ENCODE measurements around the gene HS6ST2.

DNA sequence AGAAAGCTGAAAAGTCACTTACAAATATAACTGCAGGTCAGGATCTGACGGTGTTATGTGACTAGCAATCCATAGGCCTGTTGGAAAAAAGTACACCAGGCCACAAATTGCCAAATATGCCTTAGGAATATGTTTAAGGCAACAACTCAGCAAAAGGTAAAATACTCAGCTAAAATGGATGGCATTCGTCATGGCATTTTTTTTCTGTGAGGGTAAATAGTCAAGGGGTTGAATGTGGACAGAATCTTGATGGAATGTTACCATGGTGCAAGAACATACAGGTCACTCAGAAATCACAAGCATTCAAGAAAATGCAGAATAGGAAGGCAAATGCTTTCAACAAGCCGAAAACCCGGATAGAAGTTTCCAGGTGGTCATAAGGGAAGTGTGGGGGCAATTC lies 347.9 kb downstream of the HS6ST2 start:
- no peak for TF ChIP-seq POLR2AphosphoS5 (IDR thresholded peaks at IDR 0.05; ENCODE audit: low read depth, low read length)
- TF ChIP-seq, protein P1, sequence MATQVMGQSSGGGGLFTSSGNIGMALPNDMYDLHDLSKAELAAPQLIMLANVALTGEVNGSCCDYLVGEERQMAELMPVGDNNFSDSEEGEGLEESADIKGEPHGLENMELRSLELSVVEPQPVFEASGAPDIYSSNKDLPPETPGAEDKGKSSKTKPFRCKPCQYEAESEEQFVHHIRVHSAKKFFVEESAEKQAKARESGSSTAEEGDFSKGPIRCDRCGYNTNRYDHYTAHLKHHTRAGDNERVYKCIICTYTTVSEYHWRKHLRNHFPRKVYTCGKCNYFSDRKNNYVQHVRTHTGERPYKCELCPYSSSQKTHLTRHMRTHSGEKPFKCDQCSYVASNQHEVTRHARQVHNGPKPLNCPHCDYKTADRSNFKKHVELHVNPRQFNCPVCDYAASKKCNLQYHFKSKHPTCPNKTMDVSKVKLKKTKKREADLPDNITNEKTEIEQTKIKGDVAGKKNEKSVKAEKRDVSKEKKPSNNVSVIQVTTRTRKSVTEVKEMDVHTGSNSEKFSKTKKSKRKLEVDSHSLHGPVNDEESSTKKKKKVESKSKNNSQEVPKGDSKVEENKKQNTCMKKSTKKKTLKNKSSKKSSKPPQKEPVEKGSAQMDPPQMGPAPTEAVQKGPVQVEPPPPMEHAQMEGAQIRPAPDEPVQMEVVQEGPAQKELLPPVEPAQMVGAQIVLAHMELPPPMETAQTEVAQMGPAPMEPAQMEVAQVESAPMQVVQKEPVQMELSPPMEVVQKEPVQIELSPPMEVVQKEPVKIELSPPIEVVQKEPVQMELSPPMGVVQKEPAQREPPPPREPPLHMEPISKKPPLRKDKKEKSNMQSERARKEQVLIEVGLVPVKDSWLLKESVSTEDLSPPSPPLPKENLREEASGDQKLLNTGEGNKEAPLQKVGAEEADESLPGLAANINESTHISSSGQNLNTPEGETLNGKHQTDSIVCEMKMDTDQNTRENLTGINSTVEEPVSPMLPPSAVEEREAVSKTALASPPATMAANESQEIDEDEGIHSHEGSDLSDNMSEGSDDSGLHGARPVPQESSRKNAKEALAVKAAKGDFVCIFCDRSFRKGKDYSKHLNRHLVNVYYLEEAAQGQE (IDR thresholded peaks at IDR 0.05; ENCODE audit: insufficient read depth in 1 of 2, low read depth in 2 of 2, low read length in 2 of 2), result no peak
- no peak for TF ChIP-seq TAF1 (IDR thresholded peaks at IDR 0.05; ENCODE audit: borderline replicate concordance, insufficient read depth, low read length)
- no peak for TF ChIP-seq SIN3A (IDR thresholded peaks at IDR 0.05; ENCODE audit: borderline replicate concordance, insufficient read depth, low read length)
- TF ChIP-seq FOXP2 (optimal IDR thresholded peaks at IDR 0.05; ENCODE audit: borderline replicate concordance, extremely low read depth, extremely low read length, insufficient read depth), result no peak

All from PFSK-1 (cell line).